ENCODE results near the gene FIGLA. TPM values are rescaled to one million over a fixed set of nuclear protein-coding genes. Genes with fewer than 3 reads are reported as not detected.
A peak's percentile ranks its signal among the peaks of the same experiment; 100 is the strongest.

FIGLA gene, protein sequence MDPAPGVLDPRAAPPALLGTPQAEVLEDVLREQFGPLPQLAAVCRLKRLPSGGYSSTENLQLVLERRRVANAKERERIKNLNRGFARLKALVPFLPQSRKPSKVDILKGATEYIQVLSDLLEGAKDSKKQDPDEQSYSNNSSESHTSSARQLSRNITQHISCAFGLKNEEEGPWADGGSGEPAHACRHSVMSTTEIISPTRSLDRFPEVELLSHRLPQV
- total RNA-seq = not detected in 2 replicates

GRCh38 chr2:70790136-70790828, at the start of gene FIGLA:
TSS of gene FIGLA (minus strand) at chr2:70790643. CDS start at chr2:70790638, 5 bp downstream.
- POLR2A ChIA-PET = interaction anchor here (0.6 kb wide), 1 partner anchor 94 kb away, joined by 3 read pairs; no protein-coding TSS in a partner anchor
- H3K27me3 Mint-ChIP-seq = peaks cover 51% of the 10 kb centered on the region
- no peak for DNase-seq

GRCh38 chr2:70837980-70838925, 47.8 kb upstream of the FIGLA start:
- DNase-seq (no peak), ATAC-seq (ENCODE audit: low read depth) (no peak)
- H3K36me3 Mint-ChIP-seq (ENCODE audit: low read depth) = no peaks in the 10 kb centered on the region
- H3K4me1 Mint-ChIP-seq = no peaks in the 10 kb centered on the region
- H3K27ac Mint-ChIP-seq = no peak overlapping the region
- intact Hi-C loops (cut with micrococcal nuclease) = no loop called here
- H3K9me3 Mint-ChIP-seq = no peaks in the 10 kb centered on the region
- no peak overlapping the region for H3K4me3 Mint-ChIP-seq
- ChIA-PET CTCF (no interaction called here), POLR2A (no interaction called here)
- no peak for TF ChIP-seq CTCF (IDR thresholded peaks at IDR 0.05)
- H3K27me3 Mint-ChIP-seq = peaks cover 14% of the 10 kb centered on the region

More at GRCh38 chr2:70790136-70790828, at the start of gene FIGLA:
- no peak for TF ChIP-seq CTCF (IDR thresholded peaks at IDR 0.05)
- peak within 1 kb of the TSS; percentile 80 for H3K4me3 Mint-ChIP-seq
- peaks cover 6% of the 10 kb centered on the region for H3K4me1 Mint-ChIP-seq
- CTCF ChIA-PET = interaction anchor here (2.3 to 3.3 kb wide), 2 partner anchors 22 to 158 kb away, joined by 9 to 16 read pairs; partner anchors contain the start of gene ADD2
- ATAC-seq (ENCODE audit: low read depth) = no peak
- H3K36me3 Mint-ChIP-seq (ENCODE audit: low read depth) = no peaks in the 10 kb centered on the region
- intact Hi-C loops (cut with micrococcal nuclease) = no loop called here
- no peak within 1 kb of the TSS for H3K27ac Mint-ChIP-seq
- H3K9me3 Mint-ChIP-seq = no peaks in the 10 kb centered on the region

DNA sequence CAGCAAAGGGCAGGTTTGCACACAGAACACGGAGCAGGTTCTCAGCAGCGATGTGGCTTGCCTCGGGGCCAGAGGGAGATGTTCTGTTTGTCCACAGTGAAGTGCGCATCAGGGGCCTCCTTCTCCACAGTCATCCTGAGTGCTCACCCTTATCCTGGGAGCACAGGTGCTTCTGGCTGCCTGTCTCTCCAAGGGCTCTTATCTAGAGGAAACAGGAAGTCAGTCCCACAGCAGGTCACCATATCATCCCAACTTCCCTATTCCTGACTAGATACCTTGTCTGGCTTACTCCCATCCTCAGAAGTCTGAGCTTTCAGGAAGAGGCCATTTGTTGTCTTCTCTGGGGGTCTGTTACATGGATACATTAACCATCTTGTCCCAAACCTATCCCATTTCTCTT, 45.2 kb upstream of the FIGLA start, which contains the start of gene CD207:
CD207 (minus strand) TSS at position 174 of the 400 bp plus-strand sequence; CDS start at position 134, 40 bp downstream.
- ChIA-PET CTCF (no interaction called here), POLR2A (no interaction called here)
- no peak for ATAC-seq (ENCODE audit: low read depth)
- Mint-ChIP-seq H3K4me3 (no peak within 1 kb of the TSS), H3K9me3 (no peaks in the 10 kb centered on the region), H3K27me3 (peaks cover 9% of the 10 kb centered on the region), H3K27ac (no peak within 1 kb of the TSS), H3K4me1 (no peaks in the 10 kb centered on the region), H3K36me3 (ENCODE audit: low read depth) (no peaks in the 10 kb centered on the region)
- no peak for DNase-seq
- intact Hi-C loops (cut with micrococcal nuclease) = no loop called here
- TF ChIP-seq CTCF (IDR thresholded peaks at IDR 0.05) = no peak

DNA sequence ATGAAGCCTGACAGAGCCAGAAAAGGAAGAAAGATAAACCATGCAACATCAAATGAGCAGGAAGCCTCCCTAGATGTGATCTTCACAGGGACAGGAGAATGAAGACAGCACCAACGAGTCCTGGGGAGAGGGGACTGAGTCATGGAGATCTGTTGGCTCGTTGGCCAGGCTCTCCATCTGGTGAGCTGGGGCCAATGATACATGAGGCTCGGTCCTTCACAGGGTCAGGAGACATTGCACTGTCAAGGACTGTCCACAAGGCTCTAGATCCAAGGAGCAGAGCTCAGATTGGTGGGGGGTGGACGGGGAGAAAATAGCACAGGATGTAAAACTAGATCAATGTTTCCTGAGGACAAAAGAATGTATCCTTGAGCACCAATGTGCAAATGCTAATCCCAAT, 44.4 kb upstream of the FIGLA start:
- CTCF ChIA-PET = no interaction called here
- Mint-ChIP-seq H3K36me3 (ENCODE audit: low read depth) (no peaks in the 10 kb centered on the region), H3K4me1 (no peaks in the 10 kb centered on the region), H3K27me3 (peaks cover 12% of the 10 kb centered on the region), H3K9me3 (no peaks in the 10 kb centered on the region), H3K4me3 (no peak overlapping the region), H3K27ac (no peak overlapping the region)
- intact Hi-C loops (cut with micrococcal nuclease) = no loop called here
- POLR2A ChIA-PET = no interaction called here
- TF ChIP-seq CTCF (IDR thresholded peaks at IDR 0.05) = no peak
- no peak for DNase-seq
- no peak for ATAC-seq (ENCODE audit: low read depth)
